Trophoblast cell (in vitro differentiated cells and primary cell): Measurements from ENCODE around the gene TAOK3.
A peak's percentile ranks its signal among the peaks of the same experiment; 100 is the strongest.

Source experiments
- DNase-seq, 2 donors: peaks; one replicate each; pipeline ENCODE4 v3.0.0-alpha.2; 2016
- H2AFZ ChIP-seq: 2 replicates; pipeline ENCODE4 v1.6.1; 2013; ENCODE audit warnings: low read length, moderate library complexity, mild to moderate bottlenecking; ENCODE audit not compliant: insufficient read depth, poor library complexity
- H2AK5ac ChIP-seq: 2 replicates; pipeline ENCODE4 v1.6.1; 2013; ENCODE audit warnings: mild to moderate bottlenecking, low read length
- H2BK120ac ChIP-seq: 2 replicates; pipeline ENCODE4 v1.6.1; 2013; ENCODE audit warnings: low read length, mild to moderate bottlenecking, moderate library complexity; ENCODE audit not compliant: insufficient read depth, poor library complexity
- H2BK12ac ChIP-seq: 2 replicates; pipeline ENCODE4 v1.6.1; 2013; ENCODE audit warnings: mild to moderate bottlenecking, low read length, moderate library complexity
- H2BK5ac ChIP-seq: 2 replicates; pipeline ENCODE4 v1.6.1; 2013; ENCODE audit warnings: low read length, low read depth, moderate library complexity, mild to moderate bottlenecking; ENCODE audit not compliant: poor library complexity
- H3K14ac ChIP-seq: 2 replicates; pipeline ENCODE4 v1.6.1; 2013; ENCODE audit warnings: mild to moderate bottlenecking, low read length
- H3K18ac ChIP-seq: 2 replicates; pipeline ENCODE4 v1.6.1; 2013; ENCODE audit warnings: mild to moderate bottlenecking, low read length
- H3K23ac ChIP-seq: 2 replicates; pipeline ENCODE4 v1.6.1; 2013; ENCODE audit warnings: low read length
- H3K27ac ChIP-seq: 2 replicates; pipeline ENCODE4 v1.5.1; 2013; ENCODE audit warnings: low read depth, mild to moderate bottlenecking, inconsistent platforms, low read length, moderate library complexity
- H3K27me3 ChIP-seq: 2 replicates; pipeline ENCODE4 v1.6.1; 2013; ENCODE audit warnings: inconsistent platforms, mild to moderate bottlenecking, low read length, moderate library complexity; ENCODE audit not compliant: insufficient read depth
- H3K36me3 ChIP-seq, 2 experiments: 1 replicate in 1 of 2; 2 replicates in 1 of 2; pipeline ENCODE4 v1.6.1; 2013; ENCODE audit warnings: low read length in 2 of 2, mild to moderate bottlenecking in 2 of 2, moderate library complexity in 1 of 2; ENCODE audit not compliant: insufficient read depth in 2 of 2, control insufficient read depth in 1 of 2
- H3K4ac ChIP-seq: 2 replicates; pipeline ENCODE4 v1.6.1; 2013; ENCODE audit warnings: low read depth, mild to moderate bottlenecking, low read length, moderate library complexity
- H3K4me1 ChIP-seq, 2 experiments: 1 replicate in 1 of 2; 2 replicates in 1 of 2; pipeline ENCODE4 v1.6.1; 2013; ENCODE audit warnings: low read length in 2 of 2, mild to moderate bottlenecking in 2 of 2, moderate library complexity in 1 of 2; ENCODE audit not compliant: insufficient read depth in 2 of 2, control insufficient read depth in 1 of 2
- H3K4me2 ChIP-seq: 2 replicates; pipeline ENCODE4 v1.6.1; 2013; ENCODE audit warnings: inconsistent platforms, mild to moderate bottlenecking, low read length, moderate library complexity
- H3K4me3 ChIP-seq: 2 replicates; pipeline ENCODE4 v1.5.1; 2013; ENCODE audit warnings: mild to moderate bottlenecking, low read depth, low read length, inconsistent platforms
- H3K79me1 ChIP-seq: one replicate; pipeline ENCODE4 v1.6.1; 2013; ENCODE audit warnings: low read length
- H3K79me2 ChIP-seq: 2 replicates; pipeline ENCODE4 v1.6.1; 2013; ENCODE audit warnings: low read length, mild to moderate bottlenecking; ENCODE audit not compliant: control insufficient read depth, insufficient read depth, poor library complexity
- H3K9ac ChIP-seq: 2 replicates; pipeline ENCODE4 v1.6.1; 2013; ENCODE audit warnings: mild to moderate bottlenecking, low read length
- H3K9me3 ChIP-seq: 2 replicates; pipeline ENCODE4 v1.6.1; 2013; ENCODE audit warnings: low read depth, mild to moderate bottlenecking, control low read depth, inconsistent platforms, low read length; ENCODE audit not compliant: insufficient read depth
- H4K12ac ChIP-seq: 2 replicates; pipeline ENCODE4 v1.6.1; 2013; ENCODE audit warnings: low read depth, mild to moderate bottlenecking, low read length, moderate library complexity
- H4K8ac ChIP-seq: 2 replicates; pipeline ENCODE4 v1.6.1; 2013; ENCODE audit warnings: low read depth, mild to moderate bottlenecking, low read length, moderate library complexity
- H4K91ac ChIP-seq: one replicate; pipeline ENCODE4 v1.6.1; 2013; ENCODE audit warnings: low read depth, mild to moderate bottlenecking, low read length, moderate library complexity
- WGBS: extraction: QIAGEN DNeasy Blood & Tissue Kit; methylation state at CpG from one replicate; pipeline ENCODE4 v1.1.7; 2013; ENCODE audit warnings: missing lambda C conversion rate; ENCODE audit not compliant: insufficient read length, insufficient coverage; ENCODE audit errors: extremely low coverage; 5-methylcytosine and 5-hydroxymethylcytosine counted together

TAOK3 gene

DNA sequence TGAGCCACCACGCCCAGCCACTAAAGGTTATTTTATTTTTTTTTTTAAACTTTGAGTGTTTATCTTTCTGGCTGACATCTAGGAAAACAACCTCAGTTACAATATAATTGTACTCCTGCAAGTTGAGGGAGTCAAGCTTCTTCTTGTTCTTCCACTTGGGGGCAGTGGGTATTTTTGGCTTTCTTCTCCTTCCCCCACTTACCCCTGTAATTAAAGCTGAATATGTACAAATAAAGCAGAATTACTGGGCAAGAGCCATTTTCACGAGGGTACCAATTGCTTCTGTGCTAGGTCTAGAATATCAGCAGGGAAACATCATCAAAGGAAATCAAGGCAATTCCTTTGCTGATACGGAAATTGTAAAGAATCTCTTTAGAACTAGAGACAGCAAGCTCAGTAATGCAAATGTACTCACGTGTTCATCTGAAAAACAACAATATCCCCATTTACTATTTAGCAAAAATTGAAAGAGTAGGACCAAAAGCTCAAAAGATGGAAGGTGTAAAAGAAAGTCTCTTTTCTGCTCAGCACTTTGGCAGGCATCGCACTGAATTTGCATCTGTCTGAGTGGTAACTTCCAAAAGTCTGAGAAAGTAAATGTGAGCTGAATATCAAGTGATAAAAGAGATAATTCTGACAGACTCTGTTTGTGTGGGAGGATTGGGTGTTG is 72.8 kb downstream of the TAOK3 start:
- no peak overlapping the region for H3K4me2 ChIP-seq
- H3K79me2 ChIP-seq: no peaks in the 10 kb centered on the region
- H2AK5ac ChIP-seq: no peak overlapping the region
- H4K8ac ChIP-seq: no peak overlapping the region
- no peaks in the 10 kb centered on the region for H3K36me3 ChIP-seq
- DNase-seq: no peak
- H3K9ac ChIP-seq: no peak overlapping the region
- no peak overlapping the region for H3K23ac ChIP-seq
- H3K18ac ChIP-seq: no peak overlapping the region
- H2BK120ac ChIP-seq: no peak overlapping the region
- no peaks in the 10 kb centered on the region for H3K79me1 ChIP-seq
- H2BK5ac ChIP-seq: no peak overlapping the region
- no peak overlapping the region for H2BK12ac ChIP-seq
- no peak overlapping the region for H3K27ac ChIP-seq
- H2AFZ ChIP-seq: no peak overlapping the region
- no peak overlapping the region for H4K91ac ChIP-seq
- H3K27me3 ChIP-seq: no peaks in the 10 kb centered on the region
- WGBS: no CpG with 5 or more reads among the region's 5 CpGs
- no peak overlapping the region for H3K4me3 ChIP-seq
- H3K9me3 ChIP-seq: no peaks in the 10 kb centered on the region
- H4K12ac ChIP-seq: no peak overlapping the region
- H3K14ac ChIP-seq: no peak overlapping the region
- H3K4ac ChIP-seq: no peak overlapping the region
- H3K4me1 ChIP-seq: no peaks in the 10 kb centered on the region

DNA sequence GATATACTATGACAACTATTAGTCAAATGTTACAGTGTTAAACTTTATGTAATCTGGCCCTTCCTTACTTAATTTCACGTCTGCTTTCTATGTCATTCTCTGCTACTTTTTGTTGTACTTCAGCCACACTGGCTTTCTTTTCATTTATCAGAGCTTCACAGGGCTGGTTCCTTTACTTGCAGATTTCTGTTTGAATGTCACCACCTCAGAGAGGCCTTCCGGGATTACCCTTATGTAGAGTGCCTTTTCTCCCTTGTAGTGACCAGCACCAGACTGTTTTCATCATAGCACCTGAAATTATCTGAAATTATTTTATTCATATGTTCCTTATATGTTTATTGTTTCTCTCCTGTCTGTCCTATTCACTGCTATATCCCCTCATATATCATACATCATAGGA is 75.4 kb downstream of the TAOK3 start:
- H3K4me1 ChIP-seq: no peaks in the 10 kb centered on the region

DNA sequence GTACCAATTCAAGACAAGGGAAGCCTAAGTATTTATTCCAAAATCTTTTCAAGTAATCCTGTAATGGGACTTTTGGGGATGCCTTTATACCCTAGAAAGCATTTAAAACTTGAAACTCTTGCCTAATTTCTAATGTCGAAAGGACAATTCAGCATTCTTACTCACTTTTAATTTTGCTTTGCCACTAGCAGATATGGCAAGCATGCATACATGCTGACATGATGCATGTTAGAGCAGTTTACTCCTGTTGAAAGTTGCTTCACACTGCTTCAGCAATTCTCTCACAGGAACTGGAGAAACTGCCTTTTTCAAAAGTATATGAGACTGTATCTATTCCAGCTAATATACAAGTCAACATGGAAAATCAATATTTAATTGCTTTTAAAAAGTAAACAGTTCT is 79.9 kb downstream of the TAOK3 start:
- Histone ChIP-seq H3K23ac (no peak overlapping the region), H3K4me2 (no peak overlapping the region), H2BK120ac (no peak overlapping the region), H3K79me2 (no peaks in the 10 kb centered on the region), H3K9me3 (no peaks in the 10 kb centered on the region), H4K8ac (no peak overlapping the region), H3K4ac (no peak overlapping the region), H4K91ac (no peak overlapping the region), H2AK5ac (no peak overlapping the region), H2BK5ac (no peak overlapping the region), H3K9ac (no peak overlapping the region), H3K79me1 (no peaks in the 10 kb centered on the region), H3K36me3 (no peaks in the 10 kb centered on the region), H3K27ac (no peak overlapping the region), H3K27me3 (no peaks in the 10 kb centered on the region), H3K4me1 (no peaks in the 10 kb centered on the region), H2BK12ac (no peak overlapping the region), H3K14ac (no peak overlapping the region), H3K18ac (no peak overlapping the region), H3K4me3 (no peak overlapping the region), H4K12ac (no peak overlapping the region), H2AFZ (no peak overlapping the region)
- DNase-seq: peak in 1 of 2 donors; percentile 50
- no CpG with 5 or more reads among the region's 1 CpG for WGBS

More for the DNA sequence above, 75.4 kb downstream of the TAOK3 start:
- Histone ChIP-seq H3K18ac (no peak overlapping the region), H4K91ac (no peak overlapping the region), H3K4me3 (no peak overlapping the region), H2BK120ac (no peak overlapping the region), H2AFZ (no peak overlapping the region), H4K12ac (no peak overlapping the region), H3K9me3 (no peaks in the 10 kb centered on the region), H3K23ac (no peak overlapping the region), H4K8ac (no peak overlapping the region), H2BK5ac (no peak overlapping the region), H3K79me1 (no peaks in the 10 kb centered on the region), H3K79me2 (no peaks in the 10 kb centered on the region), H3K36me3 (no peaks in the 10 kb centered on the region), H3K4ac (no peak overlapping the region), H3K4me2 (no peak overlapping the region), H3K27me3 (no peaks in the 10 kb centered on the region), H3K27ac (no peak overlapping the region), H2BK12ac (no peak overlapping the region), H3K14ac (no peak overlapping the region), H2AK5ac (no peak overlapping the region), H3K9ac (no peak overlapping the region)
- no CpG with 5 or more reads among the region's 2 CpGs for WGBS
- DNase-seq: no peak

DNA sequence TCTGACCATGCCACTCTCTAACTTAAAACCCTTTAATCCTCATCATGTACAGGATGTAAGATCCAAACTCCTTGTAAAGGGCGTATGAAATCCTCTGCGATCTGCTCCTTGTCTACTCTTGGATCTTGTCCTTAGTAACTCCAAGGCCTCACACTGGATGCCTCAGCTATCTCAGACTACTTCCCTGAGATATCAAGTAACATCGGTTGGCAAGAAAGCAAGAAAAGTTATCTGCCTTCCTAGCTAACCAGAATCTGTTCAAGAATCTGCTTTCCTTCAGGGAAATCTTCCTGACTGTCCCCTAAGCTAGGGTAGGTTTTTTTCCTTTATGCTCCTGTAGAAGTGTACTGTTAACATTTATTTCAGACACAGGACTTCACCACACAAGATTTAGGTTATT is 82.6 kb downstream of the TAOK3 start:
- Histone ChIP-seq H2AK5ac (no peak overlapping the region), H3K4me3 (no peak overlapping the region), H3K4me1 (no peaks in the 10 kb centered on the region), H3K79me1 (no peaks in the 10 kb centered on the region), H4K91ac (no peak overlapping the region), H3K18ac (no peak overlapping the region), H3K23ac (no peak overlapping the region), H3K9ac (no peak overlapping the region), H3K14ac (no peak overlapping the region), H4K12ac (no peak overlapping the region), H3K4me2 (no peak overlapping the region), H3K4ac (no peak overlapping the region), H2AFZ (no peak overlapping the region), H2BK5ac (no peak overlapping the region), H4K8ac (no peak overlapping the region), H3K27ac (no peak overlapping the region), H2BK120ac (no peak overlapping the region), H2BK12ac (no peak overlapping the region), H3K36me3 (no peaks in the 10 kb centered on the region), H3K79me2 (no peaks in the 10 kb centered on the region), H3K9me3 (no peaks in the 10 kb centered on the region), H3K27me3 (no peaks in the 10 kb centered on the region)
- no peak for DNase-seq
- WGBS: no CpG with 5 or more reads among the region's 3 CpGs
